ENCODE data around the gene KCNF1. TPM values are rescaled to one million over a fixed set of nuclear protein-coding genes. Genes with fewer than 3 reads are reported as not detected.
A peak's percentile ranks its signal among the peaks of the same experiment; 100 is the strongest.

KCNF1 gene
- total and polyA plus RNA-seq, 4 donors, result 0.06 to 0.83 (median 0.26) TPM

GRCh38 chr2:10863837-10864236, 47.9 kb upstream of the KCNF1 start:
- H3K36me3 ChIP-seq (ENCODE audit: control insufficient read depth in 4 of 4, insufficient read depth in 4 of 4, low read length in 4 of 4), result no peaks in the 10 kb centered on the region
- no peaks in the 10 kb centered on the region for H3K9me3 ChIP-seq (ENCODE audit: control insufficient read depth in 4 of 4, insufficient read depth in 3 of 4, low read length in 3 of 4)
- H3K27me3 ChIP-seq (ENCODE audit: control insufficient read depth in 3 of 3, insufficient read depth in 3 of 3, low read length in 2 of 3), result peaks cover 0 to 12% (median 0%) of the 10 kb centered on the region in 3 donors
- TF ChIP-seq CTCF (IDR thresholded peaks at IDR 0.05; ENCODE audit: control extremely low read depth, extremely low read depth), result no peak
- H3K4me3 ChIP-seq, result no peak overlapping the region
- H3K9ac ChIP-seq (ENCODE audit: insufficient read depth in 1 of 2, low read length in 2 of 2), result no peak overlapping the region
- peak overlapping the region in 1 of 2 donors; percentile 72 for H3K27ac ChIP-seq (ENCODE audit: low read depth in 1 of 2, low read length in 1 of 2)
- ATAC-seq (ENCODE audit: insufficient read depth, low FRiP score) (peak; percentile 30), DNase-seq (no peak)
- peaks cover 0 to 13% (median 5%) of the 10 kb centered on the region in 5 donors for H3K4me1 ChIP-seq (ENCODE audit: control insufficient read depth in 5 of 5, insufficient read depth in 5 of 5, low read length in 5 of 5)
- 25 to 45% methylated on average over 8 of the region's 8 CpGs for whole genome bisulfite sequencing, 2 donors

- WGBS, 2 donors, result 60 to 67% methylated on average over 10 of the region's 10 CpGs
- Histone ChIP-seq H3K27me3 (ENCODE audit: control insufficient read depth in 3 of 3, insufficient read depth in 3 of 3, low read length in 2 of 3) (peaks cover 0 to 12% (median 0%) of the 10 kb centered on the region in 3 donors), H3K9ac (ENCODE audit: insufficient read depth in 1 of 2, low read length in 2 of 2) (no peak overlapping the region), H3K4me1 (ENCODE audit: control insufficient read depth in 5 of 5, insufficient read depth in 5 of 5, low read length in 5 of 5) (peaks cover 0 to 12% (median 5%) of the 10 kb centered on the region in 5 donors), H3K9me3 (ENCODE audit: control insufficient read depth in 4 of 4, insufficient read depth in 3 of 4, low read length in 3 of 4) (peaks cover 0 to 2% (median 0%) of the 10 kb centered on the region in 4 donors), H3K4me3 (no peak overlapping the region), H3K36me3 (ENCODE audit: control insufficient read depth in 4 of 4, insufficient read depth in 4 of 4, low read length in 4 of 4) (no peaks in the 10 kb centered on the region), H3K27ac (ENCODE audit: low read depth in 1 of 2, low read length in 1 of 2) (peak overlapping the region in 1 of 2 donors; percentile 72)
- TF ChIP-seq CTCF (IDR thresholded peaks at IDR 0.05; ENCODE audit: control extremely low read depth, extremely low read depth), result no peak
- no peak for DNase-seq
- no peak for ATAC-seq (ENCODE audit: insufficient read depth, low FRiP score)
These were observed 47.5 kb upstream of the KCNF1 start for GRCh38 chr2:10864251-10864650.

GRCh38 chr2:10864861-10865636, 46.7 kb upstream of the KCNF1 start:
- 64 to 65% methylated on average over 14 of the region's 14 CpGs for WGBS, 2 donors
- no peak overlapping the region for H3K4me3 ChIP-seq
- peaks cover 0 to 12% (median 0%) of the 10 kb centered on the region in 5 donors for H3K4me1 ChIP-seq (ENCODE audit: control insufficient read depth in 5 of 5, insufficient read depth in 5 of 5, low read length in 5 of 5)
- DNase-seq (no peak), ATAC-seq (ENCODE audit: insufficient read depth, low FRiP score) (no peak)
- H3K27me3 ChIP-seq (ENCODE audit: control insufficient read depth in 3 of 3, insufficient read depth in 3 of 3, low read length in 2 of 3), result peaks cover 0 to 12% (median 0%) of the 10 kb centered on the region in 3 donors
- H3K36me3 ChIP-seq (ENCODE audit: control insufficient read depth in 4 of 4, insufficient read depth in 4 of 4, low read length in 4 of 4), result no peaks in the 10 kb centered on the region
- peaks cover 0 to 2% (median 0%) of the 10 kb centered on the region in 4 donors for H3K9me3 ChIP-seq (ENCODE audit: control insufficient read depth in 4 of 4, insufficient read depth in 3 of 4, low read length in 3 of 4)
- no peak overlapping the region for H3K9ac ChIP-seq (ENCODE audit: insufficient read depth in 1 of 2, low read length in 2 of 2)
- H3K27ac ChIP-seq (ENCODE audit: low read depth in 1 of 2, low read length in 1 of 2), result peak overlapping the region in 1 of 2 donors; percentile 72
- no peak for TF ChIP-seq CTCF (IDR thresholded peaks at IDR 0.05; ENCODE audit: control extremely low read depth, extremely low read depth)

All from lung (tissue), 12 donors.